Measurements from ENCODE around the gene FBXO48. TPM values are rescaled to one million over a fixed set of nuclear protein-coding genes. Genes with fewer than 3 reads are reported as not detected.
A peak's percentile ranks its signal among the peaks of the same experiment; 100 is the strongest.

FBXO48 gene
- total and polyA plus RNA-seq, 2 donors (not counting 1 experiment from before 2014, with no cell fraction given), result 0.33 to 0.65 TPM

DNA sequence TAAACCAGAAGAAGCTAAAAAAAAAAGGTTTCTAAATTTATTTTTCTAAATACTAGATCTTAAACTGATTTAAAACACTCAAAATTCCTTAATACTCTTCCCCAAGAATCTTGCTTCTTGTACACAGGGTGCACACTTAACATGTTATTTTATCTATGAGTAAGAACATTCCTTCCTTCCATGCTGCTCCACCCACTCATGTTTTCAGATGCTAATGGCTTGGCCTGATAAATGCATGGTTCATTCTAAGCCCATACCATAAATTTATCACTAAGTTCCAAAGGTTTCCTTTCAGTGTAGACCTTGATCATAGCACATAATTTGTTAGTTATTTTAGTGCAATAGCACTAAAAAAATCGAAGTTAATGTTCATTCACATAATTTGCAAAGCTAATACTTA is 8.1 kb downstream of the FBXO48 start:
- peaks cover 5% of the 10 kb centered on the region for H3K4me1 ChIP-seq (ENCODE audit: control insufficient read depth, extremely low read depth, insufficient read depth, low read length)
- no peak overlapping the region for H3K4me3 ChIP-seq (replicated peaks in 1 of 4; ENCODE audit: control extremely low read depth in 1 of 4, insufficient read depth in 1 of 4, low read depth in 3 of 4, low read length in 4 of 4)
- H3K27ac ChIP-seq (ENCODE audit: insufficient read depth, low read length), result no peak overlapping the region
- H3K4me2 ChIP-seq (ENCODE audit: extremely low read depth, insufficient read depth, low read length), result no peak overlapping the region
- no peaks in the 10 kb centered on the region for H3K9me3 ChIP-seq (ENCODE audit: control insufficient read depth, insufficient read depth, low read depth, low read length)
- no peak for TF ChIP-seq EZH2 (IDR thresholded peaks at IDR 0.05; ENCODE audit: low read length, missing control alignments)
- TF ChIP-seq, protein P1, sequence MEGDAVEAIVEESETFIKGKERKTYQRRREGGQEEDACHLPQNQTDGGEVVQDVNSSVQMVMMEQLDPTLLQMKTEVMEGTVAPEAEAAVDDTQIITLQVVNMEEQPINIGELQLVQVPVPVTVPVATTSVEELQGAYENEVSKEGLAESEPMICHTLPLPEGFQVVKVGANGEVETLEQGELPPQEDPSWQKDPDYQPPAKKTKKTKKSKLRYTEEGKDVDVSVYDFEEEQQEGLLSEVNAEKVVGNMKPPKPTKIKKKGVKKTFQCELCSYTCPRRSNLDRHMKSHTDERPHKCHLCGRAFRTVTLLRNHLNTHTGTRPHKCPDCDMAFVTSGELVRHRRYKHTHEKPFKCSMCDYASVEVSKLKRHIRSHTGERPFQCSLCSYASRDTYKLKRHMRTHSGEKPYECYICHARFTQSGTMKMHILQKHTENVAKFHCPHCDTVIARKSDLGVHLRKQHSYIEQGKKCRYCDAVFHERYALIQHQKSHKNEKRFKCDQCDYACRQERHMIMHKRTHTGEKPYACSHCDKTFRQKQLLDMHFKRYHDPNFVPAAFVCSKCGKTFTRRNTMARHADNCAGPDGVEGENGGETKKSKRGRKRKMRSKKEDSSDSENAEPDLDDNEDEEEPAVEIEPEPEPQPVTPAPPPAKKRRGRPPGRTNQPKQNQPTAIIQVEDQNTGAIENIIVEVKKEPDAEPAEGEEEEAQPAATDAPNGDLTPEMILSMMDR (conservative IDR thresholded peaks at IDR 0.05 in 1 of 2, IDR thresholded peaks at IDR 0.05 in 1 of 2; ENCODE audit: low read depth in 1 of 2, low read length in 2 of 2), result no peak
- no peaks in the 10 kb centered on the region for H3K27me3 ChIP-seq (ENCODE audit: control insufficient read depth, insufficient read depth, low read length)
- DNase-seq (ENCODE audit: low read depth in 2 of 2), result peak; percentile 26 to 80
- no peak overlapping the region for H3K9ac ChIP-seq (ENCODE audit: insufficient read depth, low read length)
- H2AFZ ChIP-seq (ENCODE audit: low read length), result no peak overlapping the region
- no peaks in the 10 kb centered on the region for H3K36me3 ChIP-seq (ENCODE audit: control insufficient read depth, insufficient read depth, low read length)
- no peaks in the 10 kb centered on the region for H3K79me2 ChIP-seq (ENCODE audit: control insufficient read depth, insufficient read depth, low read length)
- no peaks in the 10 kb centered on the region for H4K20me1 ChIP-seq (ENCODE audit: control insufficient read depth, extremely low read depth, insufficient read depth, low read length)

DNA sequence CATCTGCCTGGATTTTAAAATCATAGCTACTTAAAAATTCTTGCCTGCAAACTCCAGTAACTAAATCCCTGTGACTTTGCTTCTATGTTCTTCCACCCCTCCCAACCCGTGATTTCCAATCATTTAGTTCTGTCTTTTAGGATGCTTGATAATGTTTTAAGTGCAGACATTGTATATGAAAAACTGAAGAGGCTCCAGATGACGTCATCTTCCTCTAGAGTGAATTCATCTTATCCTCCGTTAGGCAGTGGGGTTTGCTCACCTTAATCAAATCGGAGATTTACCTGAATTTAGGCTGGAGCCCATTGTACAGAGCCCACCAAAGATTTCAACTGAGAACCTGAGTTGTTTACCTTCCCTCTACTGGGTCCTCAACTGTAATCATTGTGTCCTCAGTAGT is 10.9 kb downstream of the FBXO48 start:
- Histone ChIP-seq H3K36me3 (ENCODE audit: control insufficient read depth, insufficient read depth, low read length) (no peaks in the 10 kb centered on the region), H3K4me2 (ENCODE audit: extremely low read depth, insufficient read depth, low read length) (no peak overlapping the region)

DNA sequence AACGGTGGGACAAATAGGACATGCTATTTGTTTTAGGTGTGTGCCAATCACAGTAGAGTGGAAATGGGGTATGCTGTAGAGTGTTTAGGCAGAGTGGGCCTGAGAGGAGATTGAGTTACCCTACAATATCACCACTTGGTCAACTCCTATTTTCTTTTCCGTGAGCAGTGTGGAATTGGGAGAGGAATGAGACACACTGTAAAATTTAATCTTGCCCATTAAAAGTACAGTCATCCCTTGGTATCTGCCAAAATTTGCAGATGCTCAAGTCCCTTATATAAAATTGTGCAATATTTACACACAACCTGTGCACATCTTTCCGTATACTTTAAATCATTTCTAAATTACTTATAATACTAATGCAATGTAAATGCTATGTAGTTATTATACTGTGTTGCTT is 12.4 kb downstream of the FBXO48 start:
- no peaks in the 10 kb centered on the region for H3K9me3 ChIP-seq (ENCODE audit: control insufficient read depth, insufficient read depth, low read depth, low read length)
- H2AFZ ChIP-seq (ENCODE audit: low read length), result no peak overlapping the region

More for the DNA sequence above, 10.9 kb downstream of the FBXO48 start:
- Histone ChIP-seq H2AFZ (ENCODE audit: low read length) (no peak overlapping the region), H3K27me3 (ENCODE audit: control insufficient read depth, insufficient read depth, low read length) (no peaks in the 10 kb centered on the region), H3K9me3 (ENCODE audit: control insufficient read depth, insufficient read depth, low read depth, low read length) (no peaks in the 10 kb centered on the region), H3K4me1 (ENCODE audit: control insufficient read depth, extremely low read depth, insufficient read depth, low read length) (peaks cover 5% of the 10 kb centered on the region), H3K27ac (ENCODE audit: insufficient read depth, low read length) (no peak overlapping the region), H3K9ac (ENCODE audit: insufficient read depth, low read length) (no peak overlapping the region), H3K79me2 (ENCODE audit: control insufficient read depth, insufficient read depth, low read length) (no peaks in the 10 kb centered on the region), H3K4me3 (replicated peaks in 1 of 4; ENCODE audit: control extremely low read depth in 1 of 4, insufficient read depth in 1 of 4, low read depth in 3 of 4, low read length in 4 of 4) (no peak overlapping the region), H4K20me1 (ENCODE audit: control insufficient read depth, extremely low read depth, insufficient read depth, low read length) (no peaks in the 10 kb centered on the region)
- no peak for DNase-seq (ENCODE audit: low read depth in 2 of 2)
- TF ChIP-seq EZH2 (IDR thresholded peaks at IDR 0.05; ENCODE audit: low read length, missing control alignments), result no peak
- TF ChIP-seq, protein P1 (conservative IDR thresholded peaks at IDR 0.05 in 1 of 2, IDR thresholded peaks at IDR 0.05 in 1 of 2; ENCODE audit: low read depth in 1 of 2, low read length in 2 of 2), result no peak

More for the DNA sequence above, 12.4 kb downstream of the FBXO48 start:
- Histone ChIP-seq H3K79me2 (ENCODE audit: control insufficient read depth, insufficient read depth, low read length) (no peaks in the 10 kb centered on the region), H3K4me3 (replicated peaks in 1 of 4; ENCODE audit: control extremely low read depth in 1 of 4, insufficient read depth in 1 of 4, low read depth in 3 of 4, low read length in 4 of 4) (no peak overlapping the region), H3K36me3 (ENCODE audit: control insufficient read depth, insufficient read depth, low read length) (no peaks in the 10 kb centered on the region), H3K4me2 (ENCODE audit: extremely low read depth, insufficient read depth, low read length) (no peak overlapping the region), H3K9ac (ENCODE audit: insufficient read depth, low read length) (no peak overlapping the region), H3K27me3 (ENCODE audit: control insufficient read depth, insufficient read depth, low read length) (no peaks in the 10 kb centered on the region), H3K27ac (ENCODE audit: insufficient read depth, low read length) (no peak overlapping the region), H4K20me1 (ENCODE audit: control insufficient read depth, extremely low read depth, insufficient read depth, low read length) (no peaks in the 10 kb centered on the region), H3K4me1 (ENCODE audit: control insufficient read depth, extremely low read depth, insufficient read depth, low read length) (peaks cover 5% of the 10 kb centered on the region)
- TF ChIP-seq EZH2 (IDR thresholded peaks at IDR 0.05; ENCODE audit: low read length, missing control alignments), result no peak
- TF ChIP-seq, protein P1 (conservative IDR thresholded peaks at IDR 0.05 in 1 of 2, IDR thresholded peaks at IDR 0.05 in 1 of 2; ENCODE audit: low read depth in 1 of 2, low read length in 2 of 2), result no peak
- DNase-seq (ENCODE audit: low read depth in 2 of 2), result no peak

Measured in fibroblast of lung (primary cell).